Neuronal stem cell (in vitro differentiated cells): Measurements from ENCODE around the gene TRA2A.

Experiments
- DNase-seq: peaks from one replicate; pipeline ENCODE4 v3.0.0-alpha.2; 2013; ENCODE audit warnings: low spot score
- H2AFZ ChIP-seq: one replicate; pipeline ENCODE4 v1.6.1; 2013; ENCODE audit warnings: mild to moderate bottlenecking, low read length, inconsistent platforms
- H2AK5ac ChIP-seq: 2 replicates; pipeline ENCODE4 v1.6.1; 2013; ENCODE audit warnings: low read depth, mild to moderate bottlenecking, inconsistent platforms, low read length, moderate library complexity, mixed read lengths
- H2BK120ac ChIP-seq: 2 replicates; pipeline ENCODE4 v1.6.1; 2013; ENCODE audit warnings: low read depth, mild to moderate bottlenecking, inconsistent platforms, low read length, moderate library complexity, mixed read lengths
- H2BK12ac ChIP-seq: one replicate; pipeline ENCODE4 v1.6.1; 2013; ENCODE audit warnings: low read length, inconsistent platforms
- H2BK15ac ChIP-seq: 2 replicates; pipeline ENCODE4 v1.6.1; 2013; ENCODE audit warnings: mild to moderate bottlenecking, low read length, inconsistent platforms, mixed read lengths
- H2BK5ac ChIP-seq: one replicate; pipeline ENCODE4 v1.6.1; 2013; ENCODE audit warnings: inconsistent platforms, mild to moderate bottlenecking, low read length, moderate library complexity
- H3K14ac ChIP-seq: one replicate; pipeline ENCODE4 v1.6.1; 2013; ENCODE audit warnings: low read length, inconsistent platforms
- H3K18ac ChIP-seq: 2 replicates; pipeline ENCODE4 v1.6.1; 2013; ENCODE audit warnings: low read length, inconsistent platforms
- H3K23ac ChIP-seq: 2 replicates; pipeline ENCODE4 v1.6.1; 2013; ENCODE audit warnings: low read depth, mild to moderate bottlenecking, mixed read lengths, low read length, inconsistent platforms; ENCODE audit not compliant: poor library complexity
- H3K27ac ChIP-seq: replicated peaks from 3 replicates; pipeline ENCODE4 v1.5.1; 2013; ENCODE audit warnings: low read length, inconsistent platforms
- H3K27me3 ChIP-seq, 3 experiments: 2 replicates each; pipeline ENCODE4 v1.6.1; 2013; ENCODE audit warnings: low read length in 3 of 3, mild to moderate bottlenecking in 2 of 3, inconsistent platforms in 1 of 3, low read depth in 1 of 3, mixed read lengths in 1 of 3, moderate library complexity in 1 of 3; ENCODE audit not compliant: control insufficient read depth in 3 of 3, insufficient read depth in 3 of 3
- H3K36me3 ChIP-seq, 2 donors: replicated peaks in 1 of 2; 2 replicates each; pipeline ENCODE4 v1.6.1; 2013; ENCODE audit warnings: low read length in 2 of 2; ENCODE audit not compliant: control insufficient read depth in 2 of 2, insufficient read depth in 2 of 2
- H3K4ac ChIP-seq: 2 replicates; pipeline ENCODE4 v1.6.1; 2013; ENCODE audit warnings: inconsistent platforms, mild to moderate bottlenecking, low read length, moderate library complexity
- H3K4me1 ChIP-seq, 2 donors: 1 replicate in 1 of 2; 2 replicates in 1 of 2; pipeline ENCODE4 v1.6.1; 2013; ENCODE audit warnings: low read length in 2 of 2, low read depth in 1 of 2; ENCODE audit not compliant: control insufficient read depth in 2 of 2, insufficient read depth in 1 of 2
- H3K4me2 ChIP-seq: one replicate; pipeline ENCODE4 v1.6.1; 2013; ENCODE audit warnings: mild to moderate bottlenecking, low read length, inconsistent platforms; ENCODE audit not compliant: insufficient read depth, poor library complexity, severe bottlenecking
- H3K4me3 ChIP-seq, 2 donors: 2 replicates each; pipeline ENCODE4 v1.5.1; 2013; ENCODE audit warnings: low read length in 2 of 2, mild to moderate bottlenecking in 2 of 2, inconsistent platforms in 1 of 2, moderate library complexity in 1 of 2
- H3K79me1 ChIP-seq: one replicate; pipeline ENCODE4 v1.6.1; 2013; ENCODE audit warnings: low read depth, mild to moderate bottlenecking, inconsistent platforms, low read length, moderate library complexity
- H3K9ac ChIP-seq: one replicate; pipeline ENCODE4 v1.6.1; 2013; ENCODE audit warnings: mild to moderate bottlenecking, low read depth, low read length, inconsistent platforms; ENCODE audit not compliant: poor library complexity
- H3K9me3 ChIP-seq, 2 donors: replicated peaks in 1 of 2; 2 replicates each; pipeline versions ENCODE3 to v1.6.1; 2013; ENCODE audit warnings: low read length in 2 of 2, mild to moderate bottlenecking in 2 of 2, inconsistent platforms in 1 of 2, low read depth in 1 of 2, mixed read lengths in 1 of 2, moderate library complexity in 1 of 2; ENCODE audit not compliant: control insufficient read depth in 2 of 2, insufficient read depth in 1 of 2
- H4K8ac ChIP-seq: one replicate; pipeline ENCODE4 v1.6.1; 2013; ENCODE audit warnings: low read depth, mild to moderate bottlenecking, inconsistent platforms, low read length, moderate library complexity
- H4K91ac ChIP-seq: one replicate; pipeline ENCODE4 v1.6.1; 2013; ENCODE audit warnings: low read length, low read depth, mild to moderate bottlenecking, inconsistent platforms; ENCODE audit not compliant: poor library complexity
- WGBS, 2 donors: extraction: QIAGEN DNeasy Blood & Tissue Kit; methylation state at CpG; one replicate each; pipeline ENCODE4 v1.1.7; 2013; ENCODE audit warnings: missing lambda C conversion rate in 2 of 2, mixed read lengths in 1 of 2; ENCODE audit not compliant: insufficient read length in 2 of 2, insufficient replicate concordance in 1 of 2; ENCODE audit errors: extremely low coverage in 2 of 2; 5-methylcytosine and 5-hydroxymethylcytosine counted together

Gene TRA2A

DNA sequence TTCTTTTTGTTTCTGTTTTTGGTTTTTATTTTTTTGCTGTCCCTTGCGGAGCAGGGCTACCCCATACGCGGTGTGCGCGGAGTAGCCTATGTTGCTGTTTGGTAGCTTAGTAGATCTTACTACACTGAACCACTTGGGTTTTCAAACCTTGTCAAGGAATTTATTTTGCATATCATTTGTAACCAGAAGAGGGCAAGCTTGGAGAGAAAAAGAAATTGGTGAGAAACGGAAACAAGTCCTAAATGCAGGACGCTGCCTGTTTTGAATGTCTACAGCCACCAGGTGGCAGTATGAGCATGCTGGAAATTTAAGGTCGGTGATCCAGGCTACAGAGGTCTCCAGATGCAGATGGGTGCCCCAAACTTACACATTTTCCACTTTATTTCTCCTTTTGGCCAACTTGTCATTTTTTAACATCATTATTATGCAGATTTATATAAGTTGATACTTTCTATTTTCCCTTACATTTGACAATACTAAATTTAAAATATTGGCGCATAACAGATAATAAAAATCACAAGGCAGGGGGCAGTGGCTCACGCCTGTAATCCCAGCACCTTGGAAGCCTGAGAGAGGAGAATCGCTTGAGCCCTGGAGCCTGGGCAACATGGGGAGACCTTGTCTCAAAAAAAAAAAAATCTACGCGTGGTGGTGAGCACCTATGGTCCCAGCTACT is 15.3 kb upstream of the TRA2A start:
- DNase-seq, result peak; percentile 88
- Histone ChIP-seq H3K4me2 (no peak overlapping the region), H3K27me3 (no peaks in the 10 kb centered on the region), H3K4me3 (no peak overlapping the region), H2BK120ac (no peak overlapping the region), H3K9ac (no peak overlapping the region), H3K14ac (no peak overlapping the region), H3K27ac (no peak overlapping the region), H2BK15ac (no peak overlapping the region), H3K4me1 (no peaks in the 10 kb centered on the region), H2BK12ac (no peak overlapping the region), H2BK5ac (no peak overlapping the region), H3K4ac (no peak overlapping the region), H4K91ac (no peak overlapping the region), H3K9me3 (no peaks in the 10 kb centered on the region), H3K36me3 (no peaks in the 10 kb centered on the region), H4K8ac (no peak overlapping the region), H2AK5ac (no peak overlapping the region), H3K23ac (no peak overlapping the region), H2AFZ (no peak overlapping the region), H3K18ac (no peak overlapping the region), H3K79me1 (no peaks in the 10 kb centered on the region)
- WGBS, 2 donors, result no CpG with 5 or more reads among the region's 13 CpGs

DNA sequence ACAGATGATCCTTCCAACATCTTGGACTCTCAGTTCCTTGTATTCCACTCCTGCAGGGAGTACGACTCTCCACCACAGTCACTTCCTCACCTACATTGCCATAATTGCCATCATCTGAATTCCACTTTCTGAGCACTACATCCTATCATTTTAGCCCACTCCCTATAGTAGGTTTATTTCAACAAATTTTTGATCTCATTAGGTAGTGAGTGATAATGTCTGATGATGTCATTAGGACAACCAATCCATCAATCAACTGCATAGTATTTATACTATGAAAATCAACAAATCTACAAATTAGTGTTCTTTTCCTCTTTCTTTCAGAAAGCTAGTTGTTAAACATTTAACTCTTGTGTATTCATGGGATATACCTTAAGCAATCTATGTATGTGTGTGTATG is 13.7 kb upstream of the TRA2A start:
- H2BK5ac ChIP-seq, result no peak overlapping the region
- no peak overlapping the region for H3K27ac ChIP-seq
- H2AFZ ChIP-seq, result no peak overlapping the region
- H3K4me2 ChIP-seq, result no peak overlapping the region
- no peaks in the 10 kb centered on the region for H3K36me3 ChIP-seq
- DNase-seq, result no peak
- no peak overlapping the region for H2BK12ac ChIP-seq
- no peak overlapping the region for H3K14ac ChIP-seq
- no peak overlapping the region for H3K4ac ChIP-seq
- H3K4me1 ChIP-seq, result no peaks in the 10 kb centered on the region
- H2BK15ac ChIP-seq, result no peak overlapping the region
- H3K4me3 ChIP-seq, result no peak overlapping the region
- WGBS, 2 donors, result no CpG with 5 or more reads among the region's 1 CpG
- H4K8ac ChIP-seq, result no peak overlapping the region
- H2AK5ac ChIP-seq, result no peak overlapping the region
- no peaks in the 10 kb centered on the region for H3K27me3 ChIP-seq
- H3K18ac ChIP-seq, result no peak overlapping the region
- no peak overlapping the region for H2BK120ac ChIP-seq
- H4K91ac ChIP-seq, result no peak overlapping the region
- H3K9ac ChIP-seq, result no peak overlapping the region
- H3K9me3 ChIP-seq, result no peaks in the 10 kb centered on the region
- no peaks in the 10 kb centered on the region for H3K79me1 ChIP-seq
- no peak overlapping the region for H3K23ac ChIP-seq

DNA sequence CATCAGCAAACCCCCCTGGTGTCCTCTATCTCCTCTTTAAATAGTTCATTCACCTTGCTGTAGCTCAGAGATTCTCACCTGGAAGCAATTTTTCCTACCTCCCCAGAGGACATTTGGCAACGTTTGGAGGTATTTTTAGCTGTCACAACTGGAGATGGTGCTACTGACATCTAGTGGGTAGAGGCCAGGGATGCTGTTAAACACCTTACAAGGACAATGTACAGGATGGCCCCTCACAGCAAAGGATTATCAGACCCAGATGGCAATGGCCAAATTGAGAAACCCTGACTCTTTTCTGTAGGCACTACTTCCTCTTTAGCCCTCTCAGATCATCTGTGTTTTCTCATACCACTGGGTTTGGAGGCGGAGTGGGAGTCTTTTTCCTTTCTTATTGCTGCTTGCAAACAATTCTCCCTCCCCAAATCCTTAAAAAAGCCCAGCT is 13.2 kb upstream of the TRA2A start:
- Histone ChIP-seq H2AFZ (no peak overlapping the region), H2BK120ac (no peak overlapping the region), H3K9ac (no peak overlapping the region), H3K79me1 (no peaks in the 10 kb centered on the region), H3K23ac (no peak overlapping the region), H3K4me1 (no peaks in the 10 kb centered on the region), H3K36me3 (no peaks in the 10 kb centered on the region), H3K4me3 (no peak overlapping the region), H2BK15ac (no peak overlapping the region), H3K9me3 (no peaks in the 10 kb centered on the region), H3K4me2 (no peak overlapping the region), H4K8ac (no peak overlapping the region), H3K27me3 (no peaks in the 10 kb centered on the region), H3K14ac (no peak overlapping the region), H2BK12ac (no peak overlapping the region), H3K4ac (no peak overlapping the region), H2AK5ac (no peak overlapping the region), H2BK5ac (no peak overlapping the region), H3K27ac (no peak overlapping the region), H3K18ac (no peak overlapping the region), H4K91ac (no peak overlapping the region)
- no CpG with 5 or more reads among the region's 2 CpGs for WGBS, 2 donors
- DNase-seq, result no peak

DNA sequence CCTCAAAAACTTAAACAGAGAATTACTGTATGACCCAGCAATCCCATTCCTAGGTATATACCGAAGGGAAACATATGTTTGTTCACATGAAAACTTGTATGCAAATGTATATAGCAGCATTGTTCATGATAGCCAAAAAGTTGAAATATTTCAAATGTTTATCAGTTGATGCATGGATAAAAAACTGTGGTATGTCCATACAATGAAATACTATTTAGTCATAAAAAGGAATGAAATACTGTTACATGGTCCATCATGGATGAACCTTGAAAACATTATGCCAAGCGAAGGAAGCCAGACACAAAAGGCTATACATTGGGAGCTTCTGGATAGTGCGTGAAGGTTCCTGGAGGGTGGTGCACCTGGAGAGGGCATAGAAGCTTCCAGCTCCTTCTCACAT is 11.0 kb upstream of the TRA2A start:
- no peak overlapping the region for H2BK120ac ChIP-seq
- H3K4me2 ChIP-seq, result no peak overlapping the region
- H2BK15ac ChIP-seq, result no peak overlapping the region
- no peak overlapping the region for H3K27ac ChIP-seq
- H3K9me3 ChIP-seq, result no peaks in the 10 kb centered on the region
- no peak overlapping the region for H2BK12ac ChIP-seq
- H3K79me1 ChIP-seq, result no peaks in the 10 kb centered on the region
- no peak overlapping the region for H4K91ac ChIP-seq
- H3K36me3 ChIP-seq, result no peaks in the 10 kb centered on the region
- H3K14ac ChIP-seq, result no peak overlapping the region
- H3K9ac ChIP-seq, result no peak overlapping the region
- no peak overlapping the region for H3K4me3 ChIP-seq
- WGBS, 2 donors, result no CpG with 5 or more reads among the region's 3 CpGs
- no peak overlapping the region for H2AK5ac ChIP-seq
- DNase-seq, result no peak
- no peak overlapping the region for H3K4ac ChIP-seq
- no peak overlapping the region for H4K8ac ChIP-seq
- no peaks in the 10 kb centered on the region for H3K27me3 ChIP-seq
- H3K23ac ChIP-seq, result no peak overlapping the region
- no peak overlapping the region for H2BK5ac ChIP-seq
- H2AFZ ChIP-seq, result no peak overlapping the region
- H3K4me1 ChIP-seq, result no peaks in the 10 kb centered on the region
- H3K18ac ChIP-seq, result no peak overlapping the region
